K562 treated with DMSO at 1 percent for 12 hours (cell line): Measurements from ENCODE around the gene PTPN2. TPM values are rescaled to one million over a fixed set of nuclear protein-coding genes. Genes with fewer than 3 reads are reported as not detected.

ENCODE experiments used
- total RNA-seq: library from RNA; unstranded; fragments of 300-600 nt; gene quantifications from 2 replicates; pipeline ENCODE4 v1.2.3, GENCODE V29; 2022; ENCODE audit not compliant: insufficient read depth

The PTPN2 gene
- total RNA-seq, result 19.6 and 29.9 TPM in 2 replicates

GRCh38 chr18:12883684-12884405 lies at the start of gene PTPN2:
Gene PTPN2 (minus strand): TSS chr18:12884237. CDS start chr18:12884141, 96 bp downstream.

Other genes starting within 250 kb of the PTPN2 start
- gene SPIRE1, start 226.1 kb downstream of the PTPN2 start, total RNA-seq, result 7.8 and 17.3 TPM in 2 replicates
- gene CEP76, start 181.5 kb downstream of the PTPN2 start, total RNA-seq, result 8.5 and 15.3 TPM in 2 replicates
- gene PSMG2, start 181.2 kb downstream of the PTPN2 start, total RNA-seq, result 56.5 and 73.9 TPM in 2 replicates
- 12.8 and 24.6 TPM in 2 replicates for gene SEH1L, start 63.8 kb upstream of the PTPN2 start, total RNA-seq
- 8.1 and 29.7 TPM in 2 replicates for gene CEP192, start 107.1 kb upstream of the PTPN2 start, total RNA-seq